HL-60 (cell line): Measurements from ENCODE around the gene NOS1AP.

ENCODE experiments used
- DNase-seq, 2 experiments: peaks; one replicate each; pipeline ENCODE4 v3.0.0-alpha.2; 2010 to 2020; ENCODE audit warnings: low read depth in 1 of 2, low spot score in 1 of 2
- H3K27ac ChIP-seq: fragments of 250-450 bp; sonication (Bioruptor Pico); replicated peaks from 2 replicates; pipeline ENCODE4 v1.5.1; 2020; ENCODE audit warnings: mild to moderate bottlenecking, moderate library complexity
- H3K27me3 ChIP-seq: fragments of 250-450 bp; sonication (Bioruptor Pico); 2 replicates; pipeline ENCODE4 v1.5.1; 2021; ENCODE audit warnings: mild to moderate bottlenecking, moderate library complexity; ENCODE audit not compliant: insufficient read depth, poor library complexity, severe bottlenecking
- H3K4me3 ChIP-seq: replicated peaks from 2 replicates; pipeline ENCODE4 v1.5.1; 2011; ENCODE audit warnings: mild to moderate bottlenecking, control low read depth, low read length; ENCODE audit not compliant: insufficient read depth
- GABPA ChIP-seq: IDR thresholded peaks from 2 replicates; pipeline ENCODE4 v1.6.1; 2012; ENCODE audit warnings: low read depth
- POLR2AphosphoS5 ChIP-seq: IDR thresholded peaks from 2 replicates; pipeline ENCODE4 v1.6.1; 2012; ENCODE audit warnings: low read depth
- SPI1 ChIP-seq: IDR thresholded peaks from 2 replicates; pipeline ENCODE4 v1.6.1; 2012; ENCODE audit warnings: low read depth, mild to moderate bottlenecking, borderline replicate concordance
- TF ChIP-seq, protein P1 (sequence below): IDR thresholded peaks from 2 replicates; pipeline ENCODE4 v1.6.1; 2012; ENCODE audit warnings: low read depth; ENCODE audit not compliant: insufficient replicate concordance
- TF ChIP-seq, protein P2 (sequence below): IDR thresholded peaks from one replicate; pipeline ENCODE4 v1.5.1; 2011; ENCODE audit warnings: low read length, control low read depth, inconsistent platforms; ENCODE audit not compliant: insufficient read depth

NOS1AP gene

GRCh38 chr1:162151900-162152829, 82.7 kb downstream of the NOS1AP start:
- no peak overlapping the region for H3K27ac ChIP-seq
- no peak overlapping the region for H3K4me3 ChIP-seq
- peaks cover 2% of the 10 kb centered on the region for H3K27me3 ChIP-seq
- TF ChIP-seq GABPA (no peak), SPI1 (no peak), POLR2AphosphoS5 (no peak)
- TF ChIP-seq, protein P1, sequence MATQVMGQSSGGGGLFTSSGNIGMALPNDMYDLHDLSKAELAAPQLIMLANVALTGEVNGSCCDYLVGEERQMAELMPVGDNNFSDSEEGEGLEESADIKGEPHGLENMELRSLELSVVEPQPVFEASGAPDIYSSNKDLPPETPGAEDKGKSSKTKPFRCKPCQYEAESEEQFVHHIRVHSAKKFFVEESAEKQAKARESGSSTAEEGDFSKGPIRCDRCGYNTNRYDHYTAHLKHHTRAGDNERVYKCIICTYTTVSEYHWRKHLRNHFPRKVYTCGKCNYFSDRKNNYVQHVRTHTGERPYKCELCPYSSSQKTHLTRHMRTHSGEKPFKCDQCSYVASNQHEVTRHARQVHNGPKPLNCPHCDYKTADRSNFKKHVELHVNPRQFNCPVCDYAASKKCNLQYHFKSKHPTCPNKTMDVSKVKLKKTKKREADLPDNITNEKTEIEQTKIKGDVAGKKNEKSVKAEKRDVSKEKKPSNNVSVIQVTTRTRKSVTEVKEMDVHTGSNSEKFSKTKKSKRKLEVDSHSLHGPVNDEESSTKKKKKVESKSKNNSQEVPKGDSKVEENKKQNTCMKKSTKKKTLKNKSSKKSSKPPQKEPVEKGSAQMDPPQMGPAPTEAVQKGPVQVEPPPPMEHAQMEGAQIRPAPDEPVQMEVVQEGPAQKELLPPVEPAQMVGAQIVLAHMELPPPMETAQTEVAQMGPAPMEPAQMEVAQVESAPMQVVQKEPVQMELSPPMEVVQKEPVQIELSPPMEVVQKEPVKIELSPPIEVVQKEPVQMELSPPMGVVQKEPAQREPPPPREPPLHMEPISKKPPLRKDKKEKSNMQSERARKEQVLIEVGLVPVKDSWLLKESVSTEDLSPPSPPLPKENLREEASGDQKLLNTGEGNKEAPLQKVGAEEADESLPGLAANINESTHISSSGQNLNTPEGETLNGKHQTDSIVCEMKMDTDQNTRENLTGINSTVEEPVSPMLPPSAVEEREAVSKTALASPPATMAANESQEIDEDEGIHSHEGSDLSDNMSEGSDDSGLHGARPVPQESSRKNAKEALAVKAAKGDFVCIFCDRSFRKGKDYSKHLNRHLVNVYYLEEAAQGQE: no peak
- TF ChIP-seq, protein P2, sequence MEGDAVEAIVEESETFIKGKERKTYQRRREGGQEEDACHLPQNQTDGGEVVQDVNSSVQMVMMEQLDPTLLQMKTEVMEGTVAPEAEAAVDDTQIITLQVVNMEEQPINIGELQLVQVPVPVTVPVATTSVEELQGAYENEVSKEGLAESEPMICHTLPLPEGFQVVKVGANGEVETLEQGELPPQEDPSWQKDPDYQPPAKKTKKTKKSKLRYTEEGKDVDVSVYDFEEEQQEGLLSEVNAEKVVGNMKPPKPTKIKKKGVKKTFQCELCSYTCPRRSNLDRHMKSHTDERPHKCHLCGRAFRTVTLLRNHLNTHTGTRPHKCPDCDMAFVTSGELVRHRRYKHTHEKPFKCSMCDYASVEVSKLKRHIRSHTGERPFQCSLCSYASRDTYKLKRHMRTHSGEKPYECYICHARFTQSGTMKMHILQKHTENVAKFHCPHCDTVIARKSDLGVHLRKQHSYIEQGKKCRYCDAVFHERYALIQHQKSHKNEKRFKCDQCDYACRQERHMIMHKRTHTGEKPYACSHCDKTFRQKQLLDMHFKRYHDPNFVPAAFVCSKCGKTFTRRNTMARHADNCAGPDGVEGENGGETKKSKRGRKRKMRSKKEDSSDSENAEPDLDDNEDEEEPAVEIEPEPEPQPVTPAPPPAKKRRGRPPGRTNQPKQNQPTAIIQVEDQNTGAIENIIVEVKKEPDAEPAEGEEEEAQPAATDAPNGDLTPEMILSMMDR: no peak
- peak in 1 of 2 experiments; percentile 5 for DNase-seq

DNA sequence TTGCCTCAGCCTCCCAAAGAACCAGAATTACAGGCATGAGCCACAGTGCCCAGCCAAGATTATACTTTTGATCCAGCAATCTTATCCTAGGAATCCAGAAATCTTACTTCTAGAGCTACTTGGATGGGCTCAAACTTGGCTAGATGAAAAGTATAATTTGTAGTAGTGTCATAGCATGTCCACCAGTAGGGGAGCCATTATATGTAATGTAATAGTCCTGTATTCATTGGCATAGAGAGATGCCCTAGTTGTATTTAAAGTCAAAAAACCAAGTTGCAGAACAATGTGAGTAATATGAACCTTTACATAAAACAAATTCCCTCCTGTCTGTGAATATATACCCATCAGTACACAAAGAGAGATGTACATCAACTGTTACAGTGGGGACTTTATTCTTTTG, 83.9 kb downstream of the NOS1AP start:
- DNase-seq: no peak
- no peak for TF ChIP-seq GABPA
- TF ChIP-seq, protein P2: no peak
- TF ChIP-seq, protein P1: no peak
- H3K4me3 ChIP-seq: no peak overlapping the region
- H3K27ac ChIP-seq: no peak overlapping the region
- peaks cover 2% of the 10 kb centered on the region for H3K27me3 ChIP-seq

GRCh38 chr1:162157469-162157868, 88.0 kb downstream of the NOS1AP start:
- TF ChIP-seq, protein P2: no peak
- TF ChIP-seq SPI1: no peak
- Histone ChIP-seq H3K27me3 (no peaks in the 10 kb centered on the region), H3K4me3 (no peak overlapping the region), H3K27ac (no peak overlapping the region)
- DNase-seq: no peak
